HepG2 (cell line): ENCODE measurements around the gene SKI. TPM values are rescaled to one million over a fixed set of nuclear protein-coding genes. Genes with fewer than 3 reads are reported as not detected.

Experiments used
- FOXK1 ChIP-seq: sonication (generic); formaldehyde crosslinking; IDR thresholded peaks from 2 replicates; pipeline ENCODE4 v1.4.0; 2020; ENCODE audit warnings: low read depth, missing genetic modification reagents, borderline replicate concordance
- HOXD1 ChIP-seq: sonication (generic); formaldehyde crosslinking; IDR thresholded peaks from 2 replicates; pipeline ENCODE4 v1.5.0; 2020; ENCODE audit warnings: missing genetic modification reagents
- KAT7 ChIP-seq: IDR thresholded peaks from 2 replicates; pipeline ENCODE4 v1.6.1; 2018; ENCODE audit warnings: borderline replicate concordance, missing compliant biosample characterization
- KMT2A ChIP-seq: sonication (generic); formaldehyde crosslinking; IDR thresholded peaks from 2 replicates; pipeline ENCODE4 v1.4.0; 2020; ENCODE audit warnings: missing genetic modification reagents
- RARA ChIP-seq: IDR thresholded peaks from 2 replicates; pipeline ENCODE4 v1.6.1; 2016; ENCODE audit warnings: missing genetic modification reagents, missing compliant biosample characterization
- SOX13 ChIP-seq, 3 experiments: fragments of 450-650 bp in 1 of 3; sonication (generic) in 1 of 3; formaldehyde crosslinking in 1 of 3; IDR thresholded peaks in 2 of 3; conservative IDR thresholded peaks in 1 of 3; 2 replicates each; pipeline versions ENCODE4 v1.5.0 to v1.6.1; 2016 to 2020; ENCODE audit warnings: antibody characterized with exemption in 1 of 3, mild to moderate bottlenecking in 1 of 3, missing compliant biosample characterization in 1 of 3, missing genetic modification reagents in 1 of 3, moderate library complexity in 1 of 3
- SOX6 ChIP-seq, 2 experiments: fragments of 450-650 bp in 1 of 2; sonication (generic) in 1 of 2; formaldehyde crosslinking in 1 of 2; IDR thresholded peaks; 2 replicates each; pipeline versions ENCODE4 v1.4.0 to v1.6.1; 2017 to 2020; ENCODE audit warnings: antibody characterized with exemption in 1 of 2, mild to moderate bottlenecking in 1 of 2, missing genetic modification reagents in 1 of 2
- STAT5B ChIP-seq: sonication (generic); formaldehyde crosslinking; IDR thresholded peaks from 2 replicates; pipeline ENCODE4 v1.4.0; 2020; ENCODE audit warnings: missing genetic modification reagents
- ZBTB7A ChIP-seq: sonication (generic); formaldehyde crosslinking; IDR thresholded peaks from 2 replicates; pipeline ENCODE4 v1.8.0; 2022; ENCODE audit warnings: mild to moderate bottlenecking, missing genetic modification reagents
- ZFP36 ChIP-seq: fragments of 150-350 bp; IDR thresholded peaks from 2 replicates; pipeline ENCODE4 v1.6.1; 2018; ENCODE audit warnings: borderline replicate concordance, low read length, low read depth; ENCODE audit not compliant: partially characterized antibody
- ZFP90 ChIP-seq: sonication (generic); formaldehyde crosslinking; IDR thresholded peaks from 2 replicates; pipeline ENCODE4 v1.8.0; 2022; ENCODE audit warnings: missing genetic modification reagents, mild to moderate bottlenecking, inconsistent platforms, borderline replicate concordance
- ZMYM4 ChIP-seq: sonication (generic); formaldehyde crosslinking; IDR thresholded peaks from 2 replicates; pipeline ENCODE4 v1.8.1; 2023; ENCODE audit warnings: mild to moderate bottlenecking, missing genetic modification reagents
- ZNF619 ChIP-seq: sonication (generic); formaldehyde crosslinking; IDR thresholded peaks from 2 replicates; pipeline ENCODE4 v1.4.0; 2020; ENCODE audit warnings: mild to moderate bottlenecking, missing genetic modification reagents
- ZNF768 ChIP-seq: sonication (generic); formaldehyde crosslinking; IDR thresholded peaks from 2 replicates; pipeline ENCODE4 v1.4.0; 2020; ENCODE audit warnings: missing genetic modification reagents
- ZNF788 ChIP-seq: sonication (generic); formaldehyde crosslinking; IDR thresholded peaks from 2 replicates; pipeline ENCODE4 v1.5.0; 2020; ENCODE audit warnings: mild to moderate bottlenecking, missing genetic modification reagents, borderline replicate concordance
- polyA plus RNA-seq, 8 experiments: library from polyadenylated mRNA; depleted of rRNA in 3 of 8; stranded (reverse) in 7 of 8; unstranded in 1 of 8; fragments of >200 nt; fragmentation: Illumina TruSeq in 4 of 8; extraction: Trizol in 4 of 8; gene quantifications; 2 replicates each; pipeline versions ENCODE4 v1.2.1 to v1.2.3, GENCODE V29; 2011 to 2016; ENCODE audit warnings: low read depth in 4 of 8, missing spikeins in 1 of 8, mixed read lengths in 1 of 8; ENCODE audit not compliant: insufficient read depth in 1 of 8
- total RNA-seq, 5 experiments: library from RNA; depleted of rRNA; stranded (reverse); fragments of >200 nt; fragmentation: Illumina TruSeq; extraction: Trizol; gene quantifications; 2 replicates each; pipeline ENCODE4 v1.2.3, GENCODE V29; 2016; ENCODE audit warnings: low read depth in 1 of 5
- TF ChIP-seq, protein P1 (sequence below): sonication (generic); formaldehyde crosslinking; IDR thresholded peaks from 2 replicates; pipeline ENCODE4 v1.8.0; 2022; ENCODE audit warnings: mild to moderate bottlenecking, missing genetic modification reagents, moderate library complexity
- TF ChIP-seq, protein P2 (sequence below): sonication (generic); formaldehyde crosslinking; IDR thresholded peaks from 2 replicates; pipeline ENCODE4 v1.4.0; 2020; ENCODE audit warnings: mild to moderate bottlenecking, missing genetic modification reagents
- TF ChIP-seq, protein P3 (sequence below): sonication (generic); formaldehyde crosslinking; IDR thresholded peaks from 2 replicates; pipeline ENCODE4 v1.5.1; 2020; ENCODE audit warnings: missing genetic modification reagents, mild to moderate bottlenecking, borderline replicate concordance
- TF ChIP-seq, protein P4 (sequence below): sonication (generic); formaldehyde crosslinking; IDR thresholded peaks from 2 replicates; pipeline ENCODE4 v1.5.1; 2020; ENCODE audit warnings: mild to moderate bottlenecking, moderate library complexity, missing genetic modification reagents
- TF ChIP-seq, protein P5 (sequence below): fragments of 450-650 bp; IDR thresholded peaks from 2 replicates; pipeline ENCODE4 v1.6.1; 2017; ENCODE audit warnings: mild to moderate bottlenecking

The SKI gene
- total and polyA plus RNA-seq, 2 of the 13 experiments (the other 11 are each of a cell fraction or from before 2014, with no cell fraction given) = 4.7 to 6.9 TPM

DNA sequence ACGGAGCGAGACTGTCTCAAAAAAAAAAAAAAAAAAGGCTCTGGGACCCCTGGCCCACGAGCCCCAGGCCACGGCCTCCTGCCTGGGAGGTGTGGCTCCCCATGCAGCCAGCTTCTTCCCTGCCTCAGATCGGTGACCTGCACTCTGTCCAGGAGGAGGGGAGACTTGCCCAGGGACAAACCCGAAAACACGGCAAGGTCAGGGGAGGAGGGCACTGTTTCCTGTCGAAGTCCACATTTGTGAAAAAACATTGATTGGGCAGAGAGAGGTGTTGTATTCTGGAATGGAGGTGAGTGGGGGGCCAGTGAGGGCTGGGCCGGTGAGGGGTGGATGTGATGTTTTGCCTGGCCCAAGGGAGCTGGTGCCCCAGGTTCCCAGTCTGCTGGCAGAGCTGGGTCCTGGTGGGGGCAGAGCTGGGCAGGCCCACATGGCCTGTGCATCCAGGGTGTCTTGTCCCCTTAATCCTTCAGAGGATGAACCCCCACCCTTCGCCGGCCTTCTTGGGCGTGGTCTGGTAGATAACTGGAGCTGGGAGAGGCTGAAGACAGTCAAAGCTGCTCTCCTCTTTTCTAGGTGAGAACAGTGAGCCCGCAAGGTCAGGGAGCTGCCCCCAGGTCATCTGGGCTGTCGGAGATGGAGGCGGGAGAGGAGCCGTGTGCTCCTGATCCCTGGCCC, 21.2 kb upstream of the SKI start (continued):
- TF ChIP-seq FOXK1 (CRISPR knock-in tag) (no peak), STAT5B (CRISPR knock-in tag) (0 out of 2 replicates have a peak, but pooled peaks have one; percentile 15), ZMYM4 (CRISPR knock-in tag) (peak; percentile 21; the same call in 1 of the 2 replicates), ZBTB7A (0 out of 2 replicates have a peak, but pooled peaks have one; percentile 39), HOXD1 (no peak), ZFP90 (CRISPR knock-in tag) (no peak), ZNF768 (CRISPR knock-in tag) (no peak), KAT7 (no peak), SOX13 (IDR thresholded peaks at IDR 0.05) (no peak), SOX13 (CRISPR knock-in tag; conservative IDR thresholded peaks at IDR 0.05 in 1 of 2, IDR thresholded peaks at IDR 0.05 in 1 of 2) (0 out of 4 replicates have a peak, but pooled peaks of 1 of the 2 experiments have one; percentile 9), RARA (CRISPR knock-in tag) (0 out of 2 replicates have a peak, but pooled peaks have one; percentile 36), ZNF619 (no peak), KMT2A (CRISPR knock-in tag) (peak; percentile 15; the same call in 1 of the 2 replicates), SOX6 (IDR thresholded peaks at IDR 0.05) (no peak), SOX6 (CRISPR knock-in tag; IDR thresholded peaks at IDR 0.05) (no peak), ZFP36 (no peak), ZNF788 (CRISPR knock-in tag) (peak; percentile 16; the same call in 1 of the 2 replicates)
- TF ChIP-seq, protein P1, sequence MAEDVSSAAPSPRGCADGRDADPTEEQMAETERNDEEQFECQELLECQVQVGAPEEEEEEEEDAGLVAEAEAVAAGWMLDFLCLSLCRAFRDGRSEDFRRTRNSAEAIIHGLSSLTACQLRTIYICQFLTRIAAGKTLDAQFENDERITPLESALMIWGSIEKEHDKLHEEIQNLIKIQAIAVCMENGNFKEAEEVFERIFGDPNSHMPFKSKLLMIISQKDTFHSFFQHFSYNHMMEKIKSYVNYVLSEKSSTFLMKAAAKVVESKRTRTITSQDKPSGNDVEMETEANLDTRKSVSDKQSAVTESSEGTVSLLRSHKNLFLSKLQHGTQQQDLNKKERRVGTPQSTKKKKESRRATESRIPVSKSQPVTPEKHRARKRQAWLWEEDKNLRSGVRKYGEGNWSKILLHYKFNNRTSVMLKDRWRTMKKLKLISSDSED = no peak
- TF ChIP-seq, protein P2, sequence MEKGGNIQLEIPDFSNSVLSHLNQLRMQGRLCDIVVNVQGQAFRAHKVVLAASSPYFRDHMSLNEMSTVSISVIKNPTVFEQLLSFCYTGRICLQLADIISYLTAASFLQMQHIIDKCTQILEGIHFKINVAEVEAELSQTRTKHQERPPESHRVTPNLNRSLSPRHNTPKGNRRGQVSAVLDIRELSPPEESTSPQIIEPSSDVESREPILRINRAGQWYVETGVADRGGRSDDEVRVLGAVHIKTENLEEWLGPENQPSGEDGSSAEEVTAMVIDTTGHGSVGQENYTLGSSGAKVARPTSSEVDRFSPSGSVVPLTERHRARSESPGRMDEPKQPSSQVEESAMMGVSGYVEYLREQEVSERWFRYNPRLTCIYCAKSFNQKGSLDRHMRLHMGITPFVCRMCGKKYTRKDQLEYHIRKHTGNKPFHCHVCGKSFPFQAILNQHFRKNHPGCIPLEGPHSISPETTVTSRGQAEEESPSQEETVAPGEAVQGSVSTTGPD (CRISPR knock-in tag) = 0 out of 2 replicates have a peak, but pooled peaks have one; percentile 20
- TF ChIP-seq, protein P3, sequence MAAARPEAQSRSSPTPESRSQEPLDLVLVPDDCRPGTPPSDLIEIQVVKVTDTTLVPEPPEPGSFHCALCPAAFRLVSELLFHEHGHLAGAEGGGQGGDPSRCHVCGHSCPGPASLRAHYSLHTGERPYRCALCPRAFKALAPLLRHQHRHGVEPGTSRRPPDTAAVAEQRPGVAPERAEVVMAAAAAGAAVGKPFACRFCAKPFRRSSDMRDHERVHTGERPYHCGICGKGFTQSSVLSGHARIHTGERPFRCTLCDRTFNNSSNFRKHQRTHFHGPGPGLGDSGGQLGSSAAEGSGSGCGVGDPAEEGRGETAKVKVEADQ (CRISPR knock-in tag) = no peak
- TF ChIP-seq, protein P4, sequence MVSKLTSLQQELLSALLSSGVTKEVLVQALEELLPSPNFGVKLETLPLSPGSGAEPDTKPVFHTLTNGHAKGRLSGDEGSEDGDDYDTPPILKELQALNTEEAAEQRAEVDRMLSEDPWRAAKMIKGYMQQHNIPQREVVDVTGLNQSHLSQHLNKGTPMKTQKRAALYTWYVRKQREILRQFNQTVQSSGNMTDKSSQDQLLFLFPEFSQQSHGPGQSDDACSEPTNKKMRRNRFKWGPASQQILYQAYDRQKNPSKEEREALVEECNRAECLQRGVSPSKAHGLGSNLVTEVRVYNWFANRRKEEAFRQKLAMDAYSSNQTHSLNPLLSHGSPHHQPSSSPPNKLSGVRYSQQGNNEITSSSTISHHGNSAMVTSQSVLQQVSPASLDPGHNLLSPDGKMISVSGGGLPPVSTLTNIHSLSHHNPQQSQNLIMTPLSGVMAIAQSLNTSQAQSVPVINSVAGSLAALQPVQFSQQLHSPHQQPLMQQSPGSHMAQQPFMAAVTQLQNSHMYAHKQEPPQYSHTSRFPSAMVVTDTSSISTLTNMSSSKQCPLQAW (CRISPR knock-in tag) = no peak
- TF ChIP-seq, protein P5, sequence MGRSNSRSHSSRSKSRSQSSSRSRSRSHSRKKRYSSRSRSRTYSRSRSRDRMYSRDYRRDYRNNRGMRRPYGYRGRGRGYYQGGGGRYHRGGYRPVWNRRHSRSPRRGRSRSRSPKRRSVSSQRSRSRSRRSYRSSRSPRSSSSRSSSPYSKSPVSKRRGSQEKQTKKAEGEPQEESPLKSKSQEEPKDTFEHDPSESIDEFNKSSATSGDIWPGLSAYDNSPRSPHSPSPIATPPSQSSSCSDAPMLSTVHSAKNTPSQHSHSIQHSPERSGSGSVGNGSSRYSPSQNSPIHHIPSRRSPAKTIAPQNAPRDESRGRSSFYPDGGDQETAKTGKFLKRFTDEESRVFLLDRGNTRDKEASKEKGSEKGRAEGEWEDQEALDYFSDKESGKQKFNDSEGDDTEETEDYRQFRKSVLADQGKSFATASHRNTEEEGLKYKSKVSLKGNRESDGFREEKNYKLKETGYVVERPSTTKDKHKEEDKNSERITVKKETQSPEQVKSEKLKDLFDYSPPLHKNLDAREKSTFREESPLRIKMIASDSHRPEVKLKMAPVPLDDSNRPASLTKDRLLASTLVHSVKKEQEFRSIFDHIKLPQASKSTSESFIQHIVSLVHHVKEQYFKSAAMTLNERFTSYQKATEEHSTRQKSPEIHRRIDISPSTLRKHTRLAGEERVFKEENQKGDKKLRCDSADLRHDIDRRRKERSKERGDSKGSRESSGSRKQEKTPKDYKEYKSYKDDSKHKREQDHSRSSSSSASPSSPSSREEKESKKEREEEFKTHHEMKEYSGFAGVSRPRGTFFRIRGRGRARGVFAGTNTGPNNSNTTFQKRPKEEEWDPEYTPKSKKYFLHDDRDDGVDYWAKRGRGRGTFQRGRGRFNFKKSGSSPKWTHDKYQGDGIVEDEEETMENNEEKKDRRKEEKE = no peak
